ENCODE data around the gene DAB2. TPM values are rescaled to one million over a fixed set of nuclear protein-coding genes. Genes with fewer than 3 reads are reported as not detected.
A peak's percentile ranks its signal among the peaks of the same experiment; 100 is the strongest.

DAB2 gene
- total RNA-seq, 1 donor: 217 TPM

DNA sequence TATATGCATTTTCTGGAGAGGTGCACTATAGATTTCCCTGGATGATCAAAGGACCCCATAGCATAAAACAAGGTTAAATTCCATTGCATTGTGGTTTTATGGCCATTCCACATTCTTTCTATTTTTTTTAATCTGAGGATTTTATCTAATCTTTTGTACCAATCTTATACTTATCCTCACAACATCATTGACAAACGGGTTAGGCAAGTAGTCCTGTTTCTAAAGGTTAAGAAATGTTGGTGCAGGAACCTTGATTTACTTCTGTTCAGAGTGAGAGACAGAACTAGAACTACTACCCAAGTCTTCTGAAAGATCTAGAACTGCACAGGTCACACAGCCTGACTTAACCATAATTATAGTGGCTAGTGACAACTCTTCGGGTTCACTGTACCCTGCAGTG lies 5.7 kb upstream of the DAB2 start:
- DNase-seq (ENCODE audit: low read depth): no peak
- TF ChIP-seq, protein P1, sequence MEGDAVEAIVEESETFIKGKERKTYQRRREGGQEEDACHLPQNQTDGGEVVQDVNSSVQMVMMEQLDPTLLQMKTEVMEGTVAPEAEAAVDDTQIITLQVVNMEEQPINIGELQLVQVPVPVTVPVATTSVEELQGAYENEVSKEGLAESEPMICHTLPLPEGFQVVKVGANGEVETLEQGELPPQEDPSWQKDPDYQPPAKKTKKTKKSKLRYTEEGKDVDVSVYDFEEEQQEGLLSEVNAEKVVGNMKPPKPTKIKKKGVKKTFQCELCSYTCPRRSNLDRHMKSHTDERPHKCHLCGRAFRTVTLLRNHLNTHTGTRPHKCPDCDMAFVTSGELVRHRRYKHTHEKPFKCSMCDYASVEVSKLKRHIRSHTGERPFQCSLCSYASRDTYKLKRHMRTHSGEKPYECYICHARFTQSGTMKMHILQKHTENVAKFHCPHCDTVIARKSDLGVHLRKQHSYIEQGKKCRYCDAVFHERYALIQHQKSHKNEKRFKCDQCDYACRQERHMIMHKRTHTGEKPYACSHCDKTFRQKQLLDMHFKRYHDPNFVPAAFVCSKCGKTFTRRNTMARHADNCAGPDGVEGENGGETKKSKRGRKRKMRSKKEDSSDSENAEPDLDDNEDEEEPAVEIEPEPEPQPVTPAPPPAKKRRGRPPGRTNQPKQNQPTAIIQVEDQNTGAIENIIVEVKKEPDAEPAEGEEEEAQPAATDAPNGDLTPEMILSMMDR (IDR thresholded peaks at IDR 0.05; ENCODE audit: insufficient read depth, low read length): no peak
- H3K4me3 ChIP-seq (ENCODE audit: low read depth, low read length): no peak overlapping the region

DNA sequence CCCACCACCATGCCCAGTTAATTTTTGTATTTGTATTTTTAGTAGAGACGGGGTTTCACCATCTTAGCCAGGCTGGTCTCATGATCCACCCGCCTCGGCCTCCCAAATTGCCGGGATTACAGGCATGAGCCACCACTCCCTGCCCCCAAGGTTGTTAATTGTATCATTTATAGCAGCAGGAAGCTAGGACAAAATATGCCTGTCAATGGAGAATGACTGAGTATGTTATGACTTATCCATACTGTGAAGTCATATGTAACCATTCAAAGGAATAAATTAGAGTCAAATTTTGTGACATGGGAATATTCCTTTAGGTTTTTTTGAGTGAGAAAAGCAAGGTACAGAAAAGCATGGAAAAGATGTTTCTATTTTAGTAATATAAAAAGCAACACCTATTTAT lies 3.9 kb upstream of the DAB2 start:
- no peak for DNase-seq (ENCODE audit: low read depth)
- TF ChIP-seq, protein P1 (IDR thresholded peaks at IDR 0.05; ENCODE audit: insufficient read depth, low read length): no peak
- H3K4me3 ChIP-seq (ENCODE audit: low read depth, low read length): no peak overlapping the region

DNA sequence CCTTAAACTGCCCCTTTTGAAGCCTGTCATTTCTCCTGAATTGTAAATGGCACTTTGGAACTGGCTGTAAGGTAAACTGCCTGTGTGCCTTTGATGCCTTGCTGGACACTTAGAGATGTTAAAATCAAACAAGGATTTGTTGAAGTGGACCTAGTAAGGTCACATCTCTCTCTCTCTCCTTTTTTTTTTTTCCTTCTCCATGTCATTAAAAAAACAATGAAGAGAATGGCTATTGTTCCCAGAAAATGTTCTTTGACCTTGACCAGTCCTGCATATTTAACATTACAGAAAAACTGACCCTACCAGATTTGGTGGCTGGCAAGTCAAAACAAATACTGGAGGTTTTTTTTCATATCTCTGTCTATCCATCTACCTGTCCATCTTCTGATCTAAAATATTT lies 2.9 kb upstream of the DAB2 start:
- peak; percentile 5 for DNase-seq (ENCODE audit: low read depth)
- H3K4me3 ChIP-seq (ENCODE audit: low read depth, low read length): no peak overlapping the region
- TF ChIP-seq, protein P1 (IDR thresholded peaks at IDR 0.05; ENCODE audit: insufficient read depth, low read length): no peak

DNA sequence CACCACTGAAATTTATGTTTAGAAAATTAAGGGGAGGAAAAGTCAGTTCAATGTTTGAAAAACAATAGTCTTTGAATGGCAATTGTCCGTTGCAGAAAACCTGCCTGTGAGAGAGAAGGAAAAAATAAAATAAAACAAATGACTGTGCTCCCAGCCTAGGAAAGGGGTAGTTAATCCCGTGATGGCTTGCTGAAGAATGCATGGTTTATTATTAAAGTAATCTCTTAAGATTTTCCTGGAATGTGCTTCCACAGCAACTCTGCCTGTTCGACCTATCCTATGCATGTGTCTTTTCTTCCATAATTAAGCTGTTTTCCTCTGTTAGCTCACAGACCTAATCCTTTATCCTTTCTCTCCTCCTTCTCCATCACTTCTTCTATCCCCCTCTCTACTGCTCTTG lies 2.4 kb upstream of the DAB2 start:
- DNase-seq (ENCODE audit: low read depth): peak; percentile 62
- H3K4me3 ChIP-seq (ENCODE audit: low read depth, low read length): no peak overlapping the region

DNA sequence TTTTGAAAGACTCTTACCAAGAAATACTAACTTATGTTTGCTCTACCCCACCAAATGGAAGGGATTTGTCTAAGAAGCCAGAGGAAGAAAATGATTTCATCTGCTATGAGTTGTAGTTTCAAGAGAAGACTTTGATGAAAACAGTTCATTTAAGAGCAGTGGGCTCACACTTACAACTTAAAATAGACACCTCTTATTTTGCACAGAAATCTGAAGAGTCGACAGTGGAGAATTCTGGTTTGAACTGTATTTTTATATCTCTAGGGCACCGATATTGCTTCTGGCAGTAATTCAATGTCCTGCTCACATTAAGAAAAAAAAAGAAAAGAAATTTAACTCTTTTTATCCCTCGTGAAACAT lies 1.9 kb upstream of the DAB2 start:
- TF ChIP-seq, protein P1 (IDR thresholded peaks at IDR 0.05; ENCODE audit: insufficient read depth, low read length): no peak
- H3K4me3 ChIP-seq (ENCODE audit: low read depth, low read length): no peak overlapping the region
- DNase-seq (ENCODE audit: low read depth): no peak

More for the DNA sequence above, 2.4 kb upstream of the DAB2 start:
- TF ChIP-seq, protein P1 (IDR thresholded peaks at IDR 0.05; ENCODE audit: insufficient read depth, low read length): no peak

DNA sequence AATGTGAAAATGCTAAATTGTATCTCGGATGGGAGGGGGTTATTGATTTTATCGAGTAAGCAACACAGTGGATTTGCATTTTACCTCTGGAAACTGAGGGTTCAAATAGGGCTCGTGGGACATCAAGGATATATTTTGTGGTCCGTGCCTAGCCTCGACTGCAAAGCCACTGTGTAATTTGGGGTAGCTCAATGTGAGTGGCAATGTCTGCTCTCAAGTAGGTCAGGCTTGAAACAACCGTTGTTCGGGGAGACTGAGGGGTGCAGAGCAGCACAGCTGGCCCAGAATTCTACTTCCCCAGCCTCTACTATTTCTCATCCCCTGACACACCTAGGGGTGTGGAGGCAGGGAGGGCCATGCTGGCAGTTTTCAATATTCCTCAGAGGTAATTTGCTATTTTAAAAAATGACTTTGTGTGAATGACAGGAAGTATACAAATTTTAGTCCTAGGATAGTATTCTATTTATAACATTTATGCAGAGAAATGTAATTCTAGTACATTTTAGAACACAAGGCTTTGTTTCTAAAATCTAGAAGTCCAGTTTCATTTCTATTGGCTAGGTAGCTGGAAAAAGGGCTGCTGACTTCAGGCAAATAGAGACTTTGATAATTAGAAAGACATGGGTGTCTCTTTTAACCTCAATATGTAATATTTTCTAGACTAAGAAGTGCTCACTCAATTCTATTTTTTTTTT lies 1.4 kb upstream of the DAB2 start:
- TF ChIP-seq, protein P1 (IDR thresholded peaks at IDR 0.05; ENCODE audit: insufficient read depth, low read length): no peak
- DNase-seq (ENCODE audit: low read depth): no peak
- H3K4me3 ChIP-seq (ENCODE audit: low read depth, low read length): peak overlapping the region; percentile 41

DNA sequence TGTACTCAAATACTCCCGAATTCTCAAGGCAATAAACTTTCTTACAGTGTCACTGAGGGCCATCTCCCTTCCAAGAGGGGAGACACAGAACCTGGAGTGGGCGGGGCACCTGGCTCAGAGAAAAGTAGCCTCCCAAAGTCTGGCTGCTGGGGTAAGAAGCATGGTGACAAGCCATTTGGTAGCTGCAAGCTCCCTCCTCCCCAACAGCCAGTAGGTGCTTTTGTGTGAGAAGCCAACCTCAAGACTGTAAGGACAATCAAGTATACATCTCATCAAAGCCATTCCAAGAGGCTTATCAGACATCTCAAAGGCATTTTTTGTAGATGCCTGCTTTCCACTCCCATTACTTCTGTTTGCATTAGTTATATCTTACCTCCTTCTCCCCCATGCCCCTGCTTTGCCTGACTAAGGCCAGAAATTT lies 1.4 kb downstream of the DAB2 start:
- DNase-seq (ENCODE audit: low read depth): peak; percentile 35
- TF ChIP-seq, protein P1 (IDR thresholded peaks at IDR 0.05; ENCODE audit: insufficient read depth, low read length): no peak
- H3K4me3 ChIP-seq (ENCODE audit: low read depth, low read length): peak overlapping the region; percentile 89
